Spleen (tissue), 7 donors: ENCODE data around the gene ARL17A.
"Not testable (repeated sequence)": the region's sequence is repeated elsewhere in the genome, so short reads cannot be mapped to it uniquely, and the experiment has no call there.

Experiments used
- POLR2A ChIP-seq, 3 donors: fragments of 450-650 bp; IDR thresholded peaks; one replicate each; pipeline ENCODE4 v1.5.1; 2017; ENCODE audit warnings: antibody characterized with exemption in 3 of 3, mild to moderate bottlenecking in 1 of 3
- POLR2AphosphoS5 ChIP-seq, 3 donors: sonication (generic); formaldehyde crosslinking; IDR thresholded peaks; one replicate each; pipeline ENCODE4 v1.5.1; 2017; ENCODE audit warnings: antibody characterized with exemption in 3 of 3
- TF ChIP-seq, protein P1 (sequence below), 11 experiments: fragments of 200-600 bp in 7 of 11; fragments of 450-650 bp in 4 of 11; sonication (generic) in 4 of 11; IDR thresholded peaks in 8 of 11; conservative IDR thresholded peaks in 3 of 11; 1 replicate in 7 of 11; 2 replicates in 4 of 11; pipeline versions ENCODE4 v1.4.0 to v1.8.0; 2016 to 2021; ENCODE audit warnings: antibody characterized with exemption in 11 of 11, inconsistent platforms in 4 of 11, mild to moderate bottlenecking in 1 of 11
- donor health status: DM: no; HTN: no; CAD: no; lungs with moderate emphysema.
- donor health status: DM: no; HTN: no; CAD: no.
- donor health status: DM: no; HTN: no; CAD: no.

DNA sequence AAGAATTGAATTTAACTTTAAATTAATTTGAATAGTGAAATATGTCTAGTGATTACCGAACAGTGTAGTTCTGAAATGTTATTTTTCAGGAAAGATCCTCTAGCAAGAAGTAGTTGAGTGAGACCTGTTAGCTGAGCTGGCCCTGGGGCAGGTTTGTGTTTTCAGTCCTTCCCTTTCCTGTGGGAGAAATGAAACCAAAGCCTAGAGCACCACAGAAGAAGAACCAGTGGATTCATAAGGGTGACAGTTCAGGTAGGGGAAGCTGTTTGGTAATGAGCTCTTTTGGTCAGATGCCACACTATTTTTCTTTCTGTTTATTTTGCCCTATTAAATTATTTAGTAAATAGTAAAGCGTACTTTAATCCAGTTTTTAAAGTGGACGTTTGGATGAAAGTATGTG, 37.6 kb upstream of the ARL17A start:
- TF ChIP-seq, protein P1, sequence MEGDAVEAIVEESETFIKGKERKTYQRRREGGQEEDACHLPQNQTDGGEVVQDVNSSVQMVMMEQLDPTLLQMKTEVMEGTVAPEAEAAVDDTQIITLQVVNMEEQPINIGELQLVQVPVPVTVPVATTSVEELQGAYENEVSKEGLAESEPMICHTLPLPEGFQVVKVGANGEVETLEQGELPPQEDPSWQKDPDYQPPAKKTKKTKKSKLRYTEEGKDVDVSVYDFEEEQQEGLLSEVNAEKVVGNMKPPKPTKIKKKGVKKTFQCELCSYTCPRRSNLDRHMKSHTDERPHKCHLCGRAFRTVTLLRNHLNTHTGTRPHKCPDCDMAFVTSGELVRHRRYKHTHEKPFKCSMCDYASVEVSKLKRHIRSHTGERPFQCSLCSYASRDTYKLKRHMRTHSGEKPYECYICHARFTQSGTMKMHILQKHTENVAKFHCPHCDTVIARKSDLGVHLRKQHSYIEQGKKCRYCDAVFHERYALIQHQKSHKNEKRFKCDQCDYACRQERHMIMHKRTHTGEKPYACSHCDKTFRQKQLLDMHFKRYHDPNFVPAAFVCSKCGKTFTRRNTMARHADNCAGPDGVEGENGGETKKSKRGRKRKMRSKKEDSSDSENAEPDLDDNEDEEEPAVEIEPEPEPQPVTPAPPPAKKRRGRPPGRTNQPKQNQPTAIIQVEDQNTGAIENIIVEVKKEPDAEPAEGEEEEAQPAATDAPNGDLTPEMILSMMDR (IDR thresholded peaks at IDR 0.05 in 8 of 11, conservative IDR thresholded peaks at IDR 0.05 in 3 of 11): not testable (repeated sequence)
- TF ChIP-seq POLR2A, POLR2AphosphoS5 (IDR thresholded peaks at IDR 0.05): not testable (repeated sequence)
